Tibial nerve (tissue), 4 donors: ENCODE measurements around the gene TNK2.

Experiments used
- EP300 ChIP-seq, 2 donors: sonication (generic); formaldehyde crosslinking; IDR thresholded peaks; one replicate each; pipeline ENCODE4 v1.6.1; 2017; ENCODE audit warnings: antibody characterized with exemption in 2 of 2, mild to moderate bottlenecking in 1 of 2
- POLR2A ChIP-seq, 2 donors: fragments of 450-650 bp; IDR thresholded peaks; one replicate each; pipeline ENCODE4 v1.6.1; 2017; ENCODE audit warnings: antibody characterized with exemption in 2 of 2, mild to moderate bottlenecking in 2 of 2, moderate library complexity in 2 of 2
- TF ChIP-seq, protein P1 (sequence below), 5 experiments: fragments of 200-600 bp in 3 of 5; fragments of 450-650 bp in 2 of 5; sonication (generic) in 3 of 5; IDR thresholded peaks; one replicate each; pipeline ENCODE4 v1.5.1; 2016 to 2019; ENCODE audit warnings: antibody characterized with exemption in 5 of 5, mild to moderate bottlenecking in 3 of 5, moderate library complexity in 2 of 5

DNA sequence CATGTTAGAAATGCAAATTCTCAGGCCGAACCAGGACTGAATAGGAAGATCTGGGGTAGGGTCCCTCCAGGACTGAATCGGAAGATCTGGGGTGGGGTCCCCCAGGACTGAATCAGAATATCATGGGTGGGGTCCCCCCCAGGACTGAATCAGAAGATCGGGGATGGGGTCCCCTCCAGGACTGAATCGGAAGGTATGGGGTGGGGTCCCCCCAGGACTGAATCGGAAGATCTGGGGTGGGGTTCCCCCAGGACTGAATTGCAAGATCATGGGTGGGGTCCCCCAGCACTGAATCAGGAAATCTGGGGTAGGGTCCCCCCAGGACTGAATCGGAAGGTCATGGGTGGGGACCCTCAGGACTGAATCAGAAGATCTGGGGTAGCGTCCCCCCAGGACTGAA is 48.2 kb upstream of the TNK2 start:
- TF ChIP-seq POLR2A (IDR thresholded peaks at IDR 0.05) (no peak), EP300 (IDR thresholded peaks at IDR 0.05) (no peak)
- TF ChIP-seq, protein P1, sequence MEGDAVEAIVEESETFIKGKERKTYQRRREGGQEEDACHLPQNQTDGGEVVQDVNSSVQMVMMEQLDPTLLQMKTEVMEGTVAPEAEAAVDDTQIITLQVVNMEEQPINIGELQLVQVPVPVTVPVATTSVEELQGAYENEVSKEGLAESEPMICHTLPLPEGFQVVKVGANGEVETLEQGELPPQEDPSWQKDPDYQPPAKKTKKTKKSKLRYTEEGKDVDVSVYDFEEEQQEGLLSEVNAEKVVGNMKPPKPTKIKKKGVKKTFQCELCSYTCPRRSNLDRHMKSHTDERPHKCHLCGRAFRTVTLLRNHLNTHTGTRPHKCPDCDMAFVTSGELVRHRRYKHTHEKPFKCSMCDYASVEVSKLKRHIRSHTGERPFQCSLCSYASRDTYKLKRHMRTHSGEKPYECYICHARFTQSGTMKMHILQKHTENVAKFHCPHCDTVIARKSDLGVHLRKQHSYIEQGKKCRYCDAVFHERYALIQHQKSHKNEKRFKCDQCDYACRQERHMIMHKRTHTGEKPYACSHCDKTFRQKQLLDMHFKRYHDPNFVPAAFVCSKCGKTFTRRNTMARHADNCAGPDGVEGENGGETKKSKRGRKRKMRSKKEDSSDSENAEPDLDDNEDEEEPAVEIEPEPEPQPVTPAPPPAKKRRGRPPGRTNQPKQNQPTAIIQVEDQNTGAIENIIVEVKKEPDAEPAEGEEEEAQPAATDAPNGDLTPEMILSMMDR (IDR thresholded peaks at IDR 0.05) = no peak
